ENCODE data around the gene RIC8A.

RIC8A gene

GRCh38 chr11:204587-205109, 2.9 kb upstream of the RIC8A start:
- no peak for DNase-seq (ENCODE audit: low read depth)

- DNase-seq (ENCODE audit: low read depth), result no peak
Measured at GRCh38 chr11:205221-206001, 2.1 kb upstream of the RIC8A start.

- no peak for DNase-seq (ENCODE audit: low read depth)
Measured at GRCh38 chr11:206002-206384, 1.5 kb upstream of the RIC8A start.

GRCh38 chr11:206526-207207, 841 bp upstream of the RIC8A start:
- DNase-seq (ENCODE audit: low read depth), result no peak

GRCh38 chr11:207863-208180, 314 bp downstream of the RIC8A start:
- DNase-seq (ENCODE audit: low read depth), result no peak

- DNase-seq (ENCODE audit: low read depth), result no peak
Measured at GRCh38 chr11:208181-208916, 841 bp downstream of the RIC8A start.

GRCh38 chr11:208917-209260, 1.4 kb downstream of the RIC8A start:
- no peak for DNase-seq (ENCODE audit: low read depth)

GRCh38 chr11:209275-210121, 2.0 kb downstream of the RIC8A start:
- DNase-seq (ENCODE audit: low read depth), result no peak

- DNase-seq (ENCODE audit: low read depth), result peak; percentile 84
Measured at GRCh38 chr11:210122-210802, 2.8 kb downstream of the RIC8A start.

- DNase-seq (ENCODE audit: low read depth), result no peak
Measured at GRCh38 chr11:210803-211180, 3.3 kb downstream of the RIC8A start.

GRCh38 chr11:211295-211694, 3.8 kb downstream of the RIC8A start:
- no peak for DNase-seq (ENCODE audit: low read depth)

GRCh38 chr11:211741-212140, 4.2 kb downstream of the RIC8A start:
- no peak for DNase-seq (ENCODE audit: low read depth)

GRCh38 chr11:212150-213100, 4.9 kb downstream of the RIC8A start:
- DNase-seq (ENCODE audit: low read depth), result no peak

GRCh38 chr11:213111-213510, 5.6 kb downstream of the RIC8A start:
- DNase-seq (ENCODE audit: low read depth), result no peak

GRCh38 chr11:214083-214482, 6.6 kb downstream of the RIC8A start:
- no peak for DNase-seq (ENCODE audit: low read depth)

GRCh38 chr11:215581-216037, 8.1 kb downstream of the RIC8A start:
- no peak for DNase-seq (ENCODE audit: low read depth)

- no peak for DNase-seq (ENCODE audit: low read depth)
Measured at GRCh38 chr11:216081-216974, 8.8 kb downstream of the RIC8A start.

GRCh38 chr11:217704-218103, 10.2 kb downstream of the RIC8A start:
- DNase-seq (ENCODE audit: low read depth), result no peak
